SU-DHL-6 (cell line): ENCODE data around the gene WNT5A.

ENCODE experiments used
- H2AFZ ChIP-seq: fragments of 200-600 bp; sonication (generic); 2 replicates; pipeline ENCODE4 v1.6.1; 2014; ENCODE audit warnings: low read depth, mild to moderate bottlenecking, moderate library complexity, mixed read lengths, antibody characterized with exemption, low read length; ENCODE audit not compliant: severe bottlenecking
- H3F3A ChIP-seq: fragments of 200-600 bp; shearing (Covaris generic); 2 replicates; pipeline ENCODE4 v1.6.0; 2016; ENCODE audit warnings: antibody characterized with exemption, mild to moderate bottlenecking; ENCODE audit not compliant: insufficient read depth
- H3K27ac ChIP-seq: fragments of 200-600 bp; sonication (generic); 2 replicates; pipeline ENCODE4 v1.5.1; 2016; ENCODE audit warnings: low read depth, mild to moderate bottlenecking, low read length, moderate library complexity, mixed read lengths
- H3K27me3 ChIP-seq: fragments of 200-600 bp; sonication (generic), shearing (Covaris generic); 2 replicates; pipeline ENCODE4 v1.6.0; 2014; ENCODE audit warnings: mild to moderate bottlenecking, low read length
- H3K36me3 ChIP-seq: fragments of 200-600 bp; sonication (generic); 2 replicates; pipeline ENCODE4 v1.6.1; 2014; ENCODE audit warnings: mild to moderate bottlenecking, low read length, mixed read lengths
- H3K4me2 ChIP-seq: fragments of 300-600, 200-600 bp; shearing (Covaris generic), sonication (generic); 2 replicates; pipeline ENCODE4 v1.6.0; 2014; ENCODE audit warnings: low read length, low read depth, mild to moderate bottlenecking; ENCODE audit not compliant: poor library complexity, severe bottlenecking
- H3K4me3 ChIP-seq: fragments of 200-600 bp; sonication (generic); 2 replicates; pipeline ENCODE4 v1.5.1; 2014; ENCODE audit warnings: antibody characterized with exemption, low read length, mild to moderate bottlenecking, mixed read lengths; ENCODE audit not compliant: insufficient read depth, poor library complexity, severe bottlenecking
- H3K79me2 ChIP-seq: fragments of 200-600 bp; sonication (generic); 2 replicates; pipeline ENCODE4 v1.6.1; 2014; ENCODE audit warnings: mild to moderate bottlenecking, low read length, moderate library complexity; ENCODE audit not compliant: insufficient read depth
- H3K9ac ChIP-seq: fragments of 200-600 bp; sonication (generic); 2 replicates; pipeline ENCODE4 v1.7.0; 2014; ENCODE audit warnings: mild to moderate bottlenecking, low read length
- H3K9me2 ChIP-seq: fragments of 200-600 bp; sonication (generic); replicated peaks from 2 replicates; pipeline ENCODE4 v1.6.1; 2014; ENCODE audit warnings: low read length; ENCODE audit not compliant: insufficient read depth
- H3K9me3 ChIP-seq: fragments of 200-600 bp; sonication (generic); 2 replicates; pipeline ENCODE4 v1.6.1; 2014; ENCODE audit warnings: low read length, mixed read lengths; ENCODE audit not compliant: insufficient read depth
- H4K20me1 ChIP-seq: fragments of 200-600 bp; sonication (generic); 2 replicates; pipeline ENCODE4 v1.6.1; 2014; ENCODE audit warnings: low read depth, mild to moderate bottlenecking, antibody characterized with exemption, low read length, moderate library complexity, mixed read lengths
- CTCF ChIP-seq: fragments of 200-600 bp; sonication (generic); IDR thresholded peaks from one replicate; pipeline ENCODE4 v1.5.1; 2017; ENCODE audit warnings: antibody characterized with exemption, mild to moderate bottlenecking, low read length, moderate library complexity; ENCODE audit not compliant: insufficient read depth, poor library complexity, severe bottlenecking
- EZH2phosphoT487 ChIP-seq: fragments of 200-600 bp; sonication (generic), shearing (Covaris generic); conservative IDR thresholded peaks from 2 replicates; pipeline ENCODE4 v1.6.1; 2018; ENCODE audit warnings: mild to moderate bottlenecking, antibody characterized with exemption, low read length, moderate library complexity, mixed read lengths

WNT5A gene

GRCh38 chr3:55481744-55482495 is 5.2 kb downstream of the WNT5A start:
- no peak overlapping the region for H3K9ac ChIP-seq

GRCh38 chr3:55480911-55481743 is 6.0 kb downstream of the WNT5A start:
- Histone ChIP-seq H3K9me2 (no peaks in the 10 kb centered on the region), H3K9ac (no peak overlapping the region), H3K4me2 (no peak overlapping the region), H3K9me3 (no peaks in the 10 kb centered on the region), H3K36me3 (no peaks in the 10 kb centered on the region), H4K20me1 (no peaks in the 10 kb centered on the region), H3K4me3 (no peak overlapping the region), H3K27me3 (no peaks in the 10 kb centered on the region), H2AFZ (no peak overlapping the region), H3K79me2 (no peaks in the 10 kb centered on the region), H3K27ac (no peak overlapping the region), H3F3A (no peaks in the 10 kb centered on the region)
- TF ChIP-seq EZH2phosphoT487 (no peak), CTCF (no peak)

More at GRCh38 chr3:55481744-55482495, 5.2 kb downstream of the WNT5A start:
- Histone ChIP-seq H3K79me2 (no peaks in the 10 kb centered on the region), H3K27ac (no peak overlapping the region), H3K4me3 (no peak overlapping the region), H3K4me2 (no peak overlapping the region), H2AFZ (no peak overlapping the region), H3K9me3 (no peaks in the 10 kb centered on the region), H3K9me2 (no peaks in the 10 kb centered on the region), H3K36me3 (no peaks in the 10 kb centered on the region), H4K20me1 (no peaks in the 10 kb centered on the region), H3F3A (no peaks in the 10 kb centered on the region), H3K27me3 (no peaks in the 10 kb centered on the region)
- no peak for TF ChIP-seq EZH2phosphoT487
- TF ChIP-seq CTCF = no peak

- Histone ChIP-seq H4K20me1 (no peaks in the 10 kb centered on the region), H3K9ac (no peak overlapping the region), H3K36me3 (no peaks in the 10 kb centered on the region), H3K27ac (no peak overlapping the region), H3K79me2 (no peaks in the 10 kb centered on the region), H3K9me3 (no peaks in the 10 kb centered on the region), H2AFZ (no peak overlapping the region), H3F3A (no peaks in the 10 kb centered on the region), H3K4me3 (no peak overlapping the region), H3K4me2 (no peak overlapping the region), H3K9me2 (no peaks in the 10 kb centered on the region), H3K27me3 (no peaks in the 10 kb centered on the region)
- TF ChIP-seq CTCF = no peak
- TF ChIP-seq EZH2phosphoT487 = no peak
These were observed 9.5 kb downstream of the WNT5A start for GRCh38 chr3:55477306-55478303.
